MM.1S (cell line): ENCODE results near the gene LRRC17.

Experiments
- DNase-seq: peaks from one replicate; pipeline ENCODE4 v3.0.0-alpha.2; 2015
- H2AFZ ChIP-seq: fragments of 300-600 bp; sonication (generic); 2 replicates; pipeline ENCODE4 v1.6.0; 2016; ENCODE audit warnings: antibody characterized with exemption, low read length
- H3F3A ChIP-seq: fragments of 300-600 bp; sonication (generic); 2 replicates; pipeline ENCODE4 v1.6.1; 2016; ENCODE audit warnings: mild to moderate bottlenecking, antibody characterized with exemption, low read length, moderate library complexity, mixed read lengths; ENCODE audit not compliant: insufficient read depth
- H3K27ac ChIP-seq: fragments of 300-600 bp; sonication (generic); 2 replicates; pipeline ENCODE4 v1.5.1; 2016; ENCODE audit warnings: mild to moderate bottlenecking, low read length
- H3K27me3 ChIP-seq: fragments of 300-600 bp; sonication (generic); replicated peaks from 2 replicates; pipeline ENCODE4 v1.6.0; 2016; ENCODE audit warnings: low read length; ENCODE audit not compliant: insufficient read depth
- H3K36me3 ChIP-seq: fragments of 300-600 bp; sonication (generic); replicated peaks from 2 replicates; pipeline ENCODE4 v1.6.1; 2016; ENCODE audit warnings: mild to moderate bottlenecking, low read length, mixed read lengths; ENCODE audit not compliant: insufficient read depth
- H3K4me1 ChIP-seq: fragments of 300-600 bp; sonication (generic); 2 replicates; pipeline ENCODE4 v1.6.1; 2016; ENCODE audit warnings: low read length, mixed read lengths
- H3K4me2 ChIP-seq: fragments of 300-600 bp; sonication (generic); 2 replicates; pipeline ENCODE4 v1.6.0; 2016; ENCODE audit warnings: low read depth, low read length
- H3K4me3 ChIP-seq: fragments of 300-600 bp; sonication (generic); 2 replicates; pipeline ENCODE4 v1.5.1; 2016; ENCODE audit warnings: low read length, mixed read lengths
- H3K79me2 ChIP-seq: fragments of 300-600 bp; sonication (generic); 2 replicates; pipeline ENCODE4 v1.6.1; 2016; ENCODE audit warnings: mixed run types, low read length, mixed read lengths
- H3K9ac ChIP-seq: fragments of 300-600 bp; sonication (generic); 2 replicates; pipeline ENCODE4 v1.6.1; 2016; ENCODE audit warnings: low read length, mixed read lengths
- H3K9me2 ChIP-seq: fragments of 300-600 bp; sonication (generic); replicated peaks from 2 replicates; pipeline ENCODE4 v1.6.1; 2016; ENCODE audit warnings: mild to moderate bottlenecking, low read length, mixed read lengths; ENCODE audit not compliant: insufficient read depth
- H3K9me3 ChIP-seq: fragments of 300-600 bp; sonication (generic); replicated peaks from 2 replicates; pipeline ENCODE4 v1.6.1; 2016; ENCODE audit warnings: mild to moderate bottlenecking, low read length, mixed read lengths; ENCODE audit not compliant: insufficient read depth
- H4K20me1 ChIP-seq: fragments of 300-600 bp; sonication (generic); 2 replicates; pipeline ENCODE4 v1.6.1; 2016; ENCODE audit warnings: mild to moderate bottlenecking, low read length, moderate library complexity, mixed read lengths; ENCODE audit not compliant: insufficient read depth
- CTCF ChIP-seq: fragments of 300-600 bp; sonication (generic); IDR thresholded peaks from 2 replicates; pipeline ENCODE4 v1.5.1; 2016; ENCODE audit warnings: antibody characterized with exemption, low read length, mixed read lengths
- EZH2 ChIP-seq: fragments of 300-600 bp; sonication (generic); optimal IDR thresholded peaks from 2 replicates; pipeline ENCODE3; 2017; ENCODE audit warnings: low read depth, mild to moderate bottlenecking, antibody characterized with exemption, low read length, mixed read lengths
- EZH2phosphoT487 ChIP-seq: fragments of 300-600 bp; sonication (generic); IDR thresholded peaks from 2 replicates; pipeline ENCODE4 v1.6.1; 2018; ENCODE audit warnings: antibody characterized with exemption, low read length

LRRC17 gene

GRCh38 chr7:102925976-102926782 is 13.4 kb downstream of the LRRC17 start:
- Histone ChIP-seq H3K79me2 (no peaks in the 10 kb centered on the region), H3K27ac (no peak overlapping the region), H3K4me3 (no peak overlapping the region), H3F3A (no peaks in the 10 kb centered on the region), H3K9ac (no peak overlapping the region), H3K9me2 (no peaks in the 10 kb centered on the region), H4K20me1 (no peaks in the 10 kb centered on the region), H3K27me3 (no peaks in the 10 kb centered on the region), H2AFZ (no peak overlapping the region), H3K9me3 (no peaks in the 10 kb centered on the region), H3K36me3 (no peaks in the 10 kb centered on the region), H3K4me2 (no peak overlapping the region), H3K4me1 (no peaks in the 10 kb centered on the region)
- TF ChIP-seq EZH2phosphoT487, result no peak
- no peak for TF ChIP-seq EZH2
- TF ChIP-seq CTCF, result no peak
- no peak for DNase-seq

- Histone ChIP-seq H3K9ac (no peak overlapping the region), H3K79me2 (no peaks in the 10 kb centered on the region), H4K20me1 (no peaks in the 10 kb centered on the region), H3K4me2 (no peak overlapping the region), H2AFZ (no peak overlapping the region), H3K4me3 (no peak overlapping the region), H3K36me3 (no peaks in the 10 kb centered on the region), H3F3A (no peaks in the 10 kb centered on the region), H3K9me3 (no peaks in the 10 kb centered on the region), H3K4me1 (no peaks in the 10 kb centered on the region), H3K27ac (no peak overlapping the region), H3K27me3 (no peaks in the 10 kb centered on the region), H3K9me2 (no peaks in the 10 kb centered on the region)
- TF ChIP-seq EZH2phosphoT487 (no peak), CTCF (no peak)
- no peak for DNase-seq
These were observed 14.0 kb downstream of the LRRC17 start for GRCh38 chr7:102926783-102927140.

GRCh38 chr7:102927312-102927933 is 14.6 kb downstream of the LRRC17 start:
- H3K4me2 ChIP-seq, result no peak overlapping the region

More at GRCh38 chr7:102927312-102927933, 14.6 kb downstream of the LRRC17 start:
- no peaks in the 10 kb centered on the region for H3F3A ChIP-seq
- no peaks in the 10 kb centered on the region for H3K4me1 ChIP-seq
- DNase-seq, result no peak
- no peak overlapping the region for H3K4me3 ChIP-seq
- no peaks in the 10 kb centered on the region for H3K79me2 ChIP-seq
- H3K9me2 ChIP-seq, result no peaks in the 10 kb centered on the region
- no peaks in the 10 kb centered on the region for H3K36me3 ChIP-seq
- no peak for TF ChIP-seq EZH2
- no peak for TF ChIP-seq CTCF
- TF ChIP-seq EZH2phosphoT487, result no peak
- no peak overlapping the region for H3K27ac ChIP-seq
- no peaks in the 10 kb centered on the region for H3K27me3 ChIP-seq
- no peak overlapping the region for H2AFZ ChIP-seq
- no peak overlapping the region for H3K9ac ChIP-seq
- H3K9me3 ChIP-seq, result no peaks in the 10 kb centered on the region
- no peaks in the 10 kb centered on the region for H4K20me1 ChIP-seq
